GM18502 (cell line): ENCODE data around the gene ZNF221.

Experiments used
- ATAC-seq: cut with Tn5 transposase; IDR thresholded peaks from one replicate; pipeline ENCODE4 v1.9.1; 2021; ENCODE audit warnings: mild to moderate bottlenecking; ENCODE audit not compliant: unreplicated experiment, poor library complexity

Gene ZNF221

DNA sequence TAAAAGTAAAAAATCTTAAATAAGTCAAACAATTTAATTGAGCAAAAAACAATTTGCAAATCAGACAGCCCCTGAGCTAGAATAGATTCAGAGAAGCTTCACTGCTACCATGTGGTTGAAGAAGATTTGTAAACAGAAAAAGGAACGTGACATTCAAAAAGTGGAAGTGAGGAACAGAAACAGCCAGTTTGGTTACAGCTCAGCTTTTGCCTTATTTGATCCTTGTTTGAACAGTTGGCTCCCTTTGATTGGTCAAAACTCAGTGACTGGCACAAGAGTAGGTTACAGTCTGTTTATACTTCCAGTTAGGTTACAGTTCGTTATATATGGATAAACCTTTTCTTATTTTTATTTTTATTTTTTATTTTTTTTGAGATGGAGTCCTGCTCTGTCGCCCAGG lies 5.8 kb downstream of the ZNF221 start:
- ATAC-seq: no peak

DNA sequence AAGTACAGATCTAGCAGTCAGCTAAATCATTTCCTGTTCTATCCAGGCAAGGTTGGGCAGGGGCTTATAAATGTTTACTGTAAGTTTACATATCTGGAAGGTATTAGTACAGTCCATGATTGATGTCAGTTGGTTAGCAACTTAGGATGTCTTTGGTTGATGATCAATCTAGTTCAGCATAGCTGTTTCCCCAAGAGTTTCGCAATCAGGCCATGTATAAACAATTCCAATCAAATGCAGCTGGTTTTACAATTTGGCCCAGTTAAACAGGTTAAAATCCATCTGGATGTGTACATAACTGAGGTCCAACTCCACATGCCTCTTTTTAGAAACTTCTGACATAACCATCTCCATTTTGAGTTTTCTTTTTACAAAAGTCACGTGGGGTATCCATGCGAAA lies 6.9 kb downstream of the ZNF221 start:
- ATAC-seq: no peak

DNA sequence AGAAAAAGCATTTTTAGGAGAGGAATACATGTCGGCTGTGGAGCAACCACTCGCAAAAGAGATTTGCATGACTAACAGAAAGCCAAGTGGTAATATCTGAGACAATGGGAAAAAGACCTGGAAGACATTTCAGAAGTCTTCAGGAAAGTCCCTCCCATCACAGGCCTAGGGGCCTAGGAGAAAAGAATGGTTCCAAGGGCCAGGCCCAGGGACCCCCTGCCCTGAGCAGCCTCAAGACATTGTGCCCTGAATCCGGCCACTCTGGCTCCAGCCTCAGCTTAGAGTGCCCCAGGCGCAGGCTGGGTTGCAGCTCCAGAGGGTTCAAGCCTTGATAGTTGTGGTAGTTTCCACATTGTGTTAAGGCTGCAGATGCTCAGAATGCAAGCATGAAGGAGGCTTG lies 9.4 kb downstream of the ZNF221 start:
- no peak for ATAC-seq

DNA sequence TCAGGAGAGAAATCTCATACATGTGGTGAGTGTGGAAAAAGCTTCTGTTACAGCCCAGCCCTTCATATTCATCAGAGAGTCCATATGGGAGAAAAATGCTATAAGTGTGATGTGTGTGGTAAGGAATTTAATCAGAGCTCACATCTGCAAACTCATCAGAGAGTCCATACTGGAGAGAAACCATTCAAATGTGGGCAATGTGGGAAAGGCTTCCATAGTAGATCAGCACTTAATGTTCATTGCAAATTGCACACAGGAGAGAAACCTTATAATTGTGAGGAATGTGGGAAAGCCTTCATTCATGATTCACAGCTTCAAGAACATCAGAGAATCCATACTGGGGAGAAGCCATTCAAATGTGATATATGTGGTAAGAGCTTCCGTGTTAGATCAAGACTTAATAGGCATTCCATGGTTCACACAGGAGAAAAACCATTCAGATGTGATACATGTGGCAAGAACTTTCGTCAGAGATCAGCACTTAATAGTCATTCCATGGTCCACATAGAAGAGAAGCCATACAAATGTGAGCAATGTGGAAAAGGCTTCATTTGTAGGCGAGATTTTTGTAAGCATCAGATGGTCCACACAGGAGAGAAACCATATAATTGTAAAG lies 15.2 kb downstream of the ZNF221 start:
- ATAC-seq: no peak

DNA sequence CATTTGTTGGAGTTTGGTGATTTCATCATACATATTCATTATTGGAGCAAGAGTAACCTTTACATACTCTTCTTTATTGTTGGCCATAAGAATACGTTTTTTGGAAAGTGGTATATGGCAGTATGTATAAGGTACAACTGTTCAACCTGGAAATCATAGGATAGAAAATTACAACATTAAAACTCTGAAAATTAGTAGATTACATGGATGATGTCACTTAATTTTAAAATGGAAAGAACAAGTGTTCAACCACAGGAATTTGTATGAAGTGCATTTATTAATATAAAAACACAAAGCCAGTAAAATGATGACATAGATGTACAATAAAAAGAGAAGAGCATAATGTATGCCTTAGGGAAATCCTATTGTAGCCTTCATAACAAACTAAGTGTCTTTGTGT lies 25.7 kb downstream of the ZNF221 start:
- ATAC-seq: no peak

DNA sequence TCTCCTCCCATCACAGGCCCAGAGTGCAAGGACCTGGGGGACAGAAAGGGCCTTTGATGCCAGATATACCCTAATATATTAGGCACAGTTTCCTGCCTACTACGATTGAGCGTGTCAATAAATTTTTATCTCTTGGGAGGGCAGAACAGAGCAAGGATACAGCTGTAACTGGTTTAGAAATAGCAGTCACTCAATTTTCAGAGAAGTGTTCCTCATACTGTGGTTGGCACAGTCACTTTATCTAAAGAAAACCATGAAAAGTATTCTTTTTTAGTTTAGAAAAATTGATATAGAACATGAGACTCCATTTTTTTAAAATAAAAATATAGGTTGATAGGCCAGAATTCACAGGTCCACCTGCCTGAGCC lies 32.5 kb downstream of the ZNF221 start:
- no peak for ATAC-seq

DNA sequence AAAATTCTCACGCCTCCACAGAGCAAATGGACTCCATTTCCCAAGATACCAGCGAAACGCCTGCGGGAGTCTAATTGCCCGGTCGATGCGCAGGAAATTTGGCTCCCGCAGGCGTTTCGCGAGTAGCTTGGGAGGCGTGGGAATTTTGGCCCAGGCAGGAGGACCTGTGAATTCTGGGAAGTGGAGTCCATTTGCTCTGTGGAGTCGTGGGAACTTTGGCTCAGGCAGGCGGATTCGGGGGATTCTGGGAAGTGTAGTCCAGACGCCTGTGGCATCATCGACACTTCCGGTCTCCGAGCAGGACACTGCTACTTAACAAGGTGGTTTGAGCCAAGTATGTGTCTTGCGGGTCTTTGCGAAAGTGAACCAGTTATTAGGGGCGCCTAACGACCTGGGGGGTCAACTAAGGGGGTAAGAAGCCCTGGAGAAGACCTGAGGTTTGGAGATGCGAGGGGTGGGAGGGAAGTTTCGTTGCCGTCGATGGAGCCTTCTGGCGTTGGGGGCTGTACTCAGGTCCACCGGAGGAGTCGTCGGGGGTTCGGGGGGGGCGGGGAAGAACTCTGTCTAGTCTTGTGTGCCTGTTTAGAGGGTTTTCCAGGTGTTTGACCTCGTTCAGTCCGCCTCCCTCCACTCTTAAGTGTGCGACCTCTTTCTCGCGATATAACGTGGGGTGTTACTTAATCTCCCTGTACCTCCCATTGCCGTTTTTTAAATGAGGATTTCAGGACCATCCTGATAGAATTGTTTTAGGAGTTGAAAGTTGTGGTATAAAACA lies 33.1 kb downstream of the ZNF221 start, which contains the start of gene ZNF155:
Gene ZNF155 (plus strand): TSS at position 277 of the 775 bp plus-strand sequence. CDS start 4,356 bp downstream, outside the sequence.
- ATAC-seq: peak; percentile 89

DNA sequence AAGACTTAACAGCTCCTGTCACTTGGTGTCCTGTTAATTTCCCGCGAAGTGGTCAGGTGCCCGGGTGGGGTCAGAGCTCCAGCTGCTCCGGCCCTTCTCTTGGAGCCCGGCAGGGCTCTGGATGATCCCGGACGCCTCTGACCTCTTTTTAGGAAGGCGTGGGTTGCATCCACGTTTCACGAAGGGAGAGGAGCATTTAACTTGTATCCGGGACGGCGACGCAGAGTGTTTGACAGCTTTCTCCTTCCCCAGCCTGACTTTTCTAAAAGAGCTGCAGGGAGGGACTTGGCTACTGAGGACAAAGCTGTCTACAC lies 33.6 kb downstream of the ZNF221 start:
- ATAC-seq: peak; percentile 25

DNA sequence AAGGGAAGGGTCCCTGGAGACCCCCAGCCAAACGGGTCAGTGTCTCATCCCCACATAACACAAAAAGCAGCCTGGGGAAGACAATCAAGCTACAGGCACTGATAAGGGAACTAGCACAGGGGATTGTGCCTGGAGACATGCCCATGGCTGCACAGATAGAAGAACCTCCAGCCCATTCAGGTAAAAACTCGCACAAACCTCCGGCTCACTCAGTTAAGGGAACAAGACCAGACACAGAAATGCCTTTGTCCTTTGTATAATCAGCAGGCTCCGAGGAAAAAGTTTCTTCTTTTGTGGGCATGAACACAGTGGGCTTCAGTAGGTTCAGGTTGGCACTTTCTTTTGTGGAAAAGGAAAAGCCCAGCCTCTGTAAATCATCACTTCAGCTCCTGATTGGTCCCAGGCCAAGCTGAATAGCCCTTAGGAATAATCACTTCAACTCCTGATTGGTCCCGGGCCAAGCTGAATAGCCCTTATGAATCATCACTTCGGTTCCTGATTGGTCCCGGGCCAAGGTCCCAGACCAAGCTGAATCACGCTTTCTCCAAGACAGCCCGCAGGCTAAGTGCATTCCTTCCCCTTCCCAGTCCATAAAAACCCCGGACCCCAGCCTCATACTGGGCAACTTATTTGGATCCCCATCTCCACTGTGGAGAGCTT lies 46.7 kb downstream of the ZNF221 start:
- no peak for ATAC-seq

DNA sequence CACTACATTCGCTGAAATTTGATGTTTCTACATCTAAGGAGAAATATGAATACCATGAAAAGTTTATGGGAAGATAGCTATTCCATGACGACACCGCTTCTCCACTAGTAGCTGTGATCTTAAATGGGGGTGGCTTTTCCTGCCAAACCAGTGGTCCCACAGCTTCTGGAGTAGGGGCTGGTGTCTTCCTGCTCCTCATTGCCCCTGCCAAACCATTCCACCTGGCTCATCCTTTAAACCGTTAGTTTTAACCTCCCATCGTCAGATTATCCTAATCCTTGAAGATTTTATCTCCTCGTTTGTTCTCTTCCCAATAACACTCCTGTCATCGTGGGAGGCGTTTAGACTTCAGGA lies 51.2 kb downstream of the ZNF221 start:
- no peak for ATAC-seq

DNA sequence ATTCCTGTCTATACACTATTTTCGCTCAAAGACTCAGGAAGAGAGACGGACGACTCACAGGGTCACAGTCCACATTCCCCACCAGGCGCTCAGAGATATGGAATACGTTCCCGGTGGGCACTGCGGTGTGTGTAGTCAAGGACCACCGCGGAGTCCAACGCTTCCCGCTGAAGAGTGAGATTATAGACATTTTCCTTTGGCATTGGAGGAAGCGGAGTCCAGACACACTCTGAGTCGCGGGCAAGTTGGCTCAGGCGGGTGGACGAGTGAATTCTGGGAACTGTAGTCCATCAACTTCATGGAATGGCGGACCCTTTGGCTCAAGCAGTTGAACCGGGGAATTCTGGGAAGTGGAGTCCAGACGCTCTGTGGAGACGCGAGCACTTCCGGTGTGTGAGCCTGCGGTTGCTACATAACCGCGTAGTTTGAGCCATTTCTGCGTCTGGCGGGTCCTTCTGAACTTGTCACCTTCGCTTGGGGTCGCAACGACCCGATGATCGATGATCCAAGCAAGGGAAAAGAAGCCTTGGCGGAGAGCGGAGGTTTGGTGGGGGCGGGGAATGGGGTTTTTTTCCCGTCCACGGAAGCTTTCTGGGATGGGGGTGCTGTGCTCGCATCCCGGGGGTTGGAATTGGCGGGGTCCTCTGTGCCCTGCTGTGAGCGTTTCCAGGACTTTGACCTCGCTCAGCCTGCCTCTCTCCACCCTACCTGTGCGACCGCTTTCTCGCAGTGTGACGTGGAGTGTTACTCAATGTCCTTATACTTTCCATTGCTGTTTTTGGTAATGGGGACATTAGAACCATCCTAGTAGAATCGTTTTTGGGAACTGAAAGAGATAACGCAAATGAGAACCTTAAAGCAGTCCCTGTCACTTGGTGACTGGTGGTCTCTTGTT lies 51.8 kb downstream of the ZNF221 start, which contains the start of gene ZNF230:
Gene ZNF230 (plus strand): TSS at position 392 of the 895 bp plus-strand sequence. CDS start 4,122 bp downstream, outside the sequence.
- ATAC-seq: peak; percentile 93

DNA sequence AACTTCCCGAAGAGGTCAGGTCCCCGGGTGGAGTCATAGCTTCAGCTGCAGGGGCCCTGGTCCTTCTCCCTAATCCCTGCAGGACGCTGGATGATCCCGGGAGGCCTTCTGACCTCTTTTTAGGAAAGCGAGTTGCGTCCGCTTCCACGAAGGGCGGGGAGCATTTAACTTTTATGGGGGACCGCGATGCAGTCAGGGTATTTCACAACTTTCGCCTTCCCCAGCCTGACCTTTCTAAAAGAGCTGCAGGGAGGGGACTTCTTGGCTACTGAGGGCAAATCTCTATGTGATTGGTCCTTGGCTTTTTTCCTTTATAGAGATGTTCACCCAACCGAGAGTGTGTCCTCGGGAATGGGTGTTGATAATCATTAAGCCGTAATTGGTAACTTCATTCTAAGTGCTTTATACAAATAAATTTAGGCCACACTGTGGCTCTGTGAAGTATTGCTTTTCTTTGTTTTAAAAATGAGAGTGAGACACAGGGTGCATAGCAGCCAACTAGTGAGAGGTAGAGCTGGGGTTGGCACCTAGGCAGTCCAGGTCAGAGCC lies 52.5 kb downstream of the ZNF221 start:
- no peak for ATAC-seq

DNA sequence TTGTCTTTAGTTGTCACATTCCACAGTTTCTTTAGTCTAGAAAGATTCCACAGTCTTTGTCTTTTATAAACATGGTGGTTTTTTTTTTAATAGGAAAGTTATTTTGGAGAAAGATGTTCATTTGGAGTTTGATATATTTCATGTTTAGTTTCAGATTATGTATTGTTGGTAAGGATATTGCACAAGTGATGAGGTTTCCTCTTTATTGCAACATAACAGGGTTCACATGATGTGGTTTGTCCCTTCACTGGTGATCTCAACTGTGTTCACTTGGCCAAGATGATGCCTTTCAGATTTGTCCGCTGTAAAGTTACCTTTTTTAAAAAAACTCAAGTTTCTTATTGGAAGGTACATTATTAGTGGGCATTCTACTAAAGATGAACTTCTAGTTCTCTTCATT lies 54.9 kb downstream of the ZNF221 start:
- ATAC-seq: no peak

DNA sequence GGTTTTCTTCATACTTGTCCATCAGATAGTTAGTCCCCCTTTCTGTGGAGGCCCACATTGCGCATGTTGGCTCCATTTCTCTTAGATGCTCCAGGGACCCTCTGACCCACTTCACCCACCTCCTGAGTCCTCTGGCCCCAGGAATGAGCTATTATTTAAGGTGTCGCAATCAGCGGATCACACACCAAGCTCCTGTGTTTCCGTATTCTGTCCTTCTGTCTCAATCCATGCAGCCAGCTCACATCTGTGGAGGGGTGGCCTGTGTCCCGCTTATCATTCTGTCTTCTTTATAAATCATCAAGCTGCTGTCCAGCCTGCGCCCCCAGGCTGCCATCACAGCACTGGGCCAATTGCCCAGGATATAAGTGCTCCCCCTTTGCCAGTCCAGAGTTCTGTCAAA lies 56.4 kb downstream of the ZNF221 start:
- no peak for ATAC-seq

DNA sequence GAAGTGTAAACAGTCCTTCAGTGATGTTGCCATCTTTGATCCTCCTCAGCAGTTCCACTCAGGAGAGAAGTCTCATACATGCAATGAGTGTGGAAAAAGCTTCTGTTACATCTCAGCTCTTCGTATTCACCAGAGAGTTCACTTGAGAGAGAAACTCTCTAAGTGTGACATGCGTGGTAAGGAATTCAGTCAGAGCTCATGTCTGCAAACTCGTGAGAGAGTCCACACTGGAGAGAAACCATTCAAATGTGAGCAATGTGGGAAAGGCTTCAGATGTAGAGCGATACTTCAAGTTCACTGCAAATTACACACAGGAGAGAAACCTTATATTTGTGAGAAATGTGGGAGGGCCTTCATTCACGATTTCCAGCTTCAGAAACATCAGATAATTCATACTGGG lies 59.4 kb downstream of the ZNF221 start:
- no peak for ATAC-seq
